HEK293 (cell line): Measurements from ENCODE around the gene EPDR1.

Experiments used
- CTCF ChIA-PET: fragments of 350-600 bp; formaldehyde crosslinking; extraction: SDS; loops from one replicate; lab custom pipeline; 2021; ENCODE audit warnings: antibody characterized with exemption; lab: Yijun Ruan, JAX
- POLR2A ChIA-PET: fragments of 300-600 bp; formaldehyde crosslinking; extraction: SDS; loops from one replicate; lab custom pipeline; 2020; ENCODE audit warnings: antibody characterized with exemption, inconsistent platforms; lab: Yijun Ruan, JAX
- H3K27ac ChIP-seq: fragments of 200-500 bp; sonication (Bioruptor generic); 2 replicates; pipeline ENCODE4 v1.5.1; 2014; ENCODE audit warnings: low read depth, low read length, control low read depth, inconsistent platforms; ENCODE audit errors: extremely low read depth
- H3K36me3 ChIP-seq, 2 experiments: fragments of 200-500 bp in 1 of 2; sonication (Bioruptor generic) in 1 of 2; 1 replicate in 1 of 2; 2 replicates in 1 of 2; pipeline ENCODE4 v1.5.1; 2014 to 2017; ENCODE audit warnings: inconsistent platforms in 2 of 2, low read length in 2 of 2; ENCODE audit not compliant: control insufficient read depth in 2 of 2, insufficient read depth in 1 of 2
- H3K4me1 ChIP-seq: fragments of 200-500 bp; sonication (Bioruptor generic); 2 replicates; pipeline ENCODE4 v1.5.1; 2014; ENCODE audit warnings: mild to moderate bottlenecking, low read length, inconsistent platforms; ENCODE audit not compliant: control insufficient read depth, insufficient read depth
- H3K4me3 ChIP-seq: 2 replicates; pipeline ENCODE4 v1.5.1; 2011; ENCODE audit warnings: low read depth, mild to moderate bottlenecking, control low read depth, low read length, moderate library complexity
- H3K9me3 ChIP-seq: fragments of 200-500 bp; sonication (Bioruptor generic); 2 replicates; pipeline ENCODE4 v1.5.1; 2014; ENCODE audit warnings: low read depth, low read length, inconsistent platforms; ENCODE audit not compliant: control insufficient read depth, insufficient read depth
- BCL11A ChIP-seq: fragments of 450-650 bp; formaldehyde crosslinking; IDR thresholded peaks from 2 replicates; pipeline ENCODE4 v1.5.1; 2016; ENCODE audit warnings: low read depth, missing biosample characterization, missing genetic modification characterization
- HIC1 ChIP-seq: fragments of 450-650 bp; formaldehyde crosslinking; IDR thresholded peaks from 2 replicates; pipeline ENCODE4 v1.5.1; 2016; ENCODE audit warnings: missing biosample characterization, missing genetic modification characterization
- PBX3 ChIP-seq: sonication (generic); formaldehyde crosslinking; IDR thresholded peaks from 2 replicates; pipeline ENCODE4 v1.8.1; 2022; ENCODE audit warnings: mild to moderate bottlenecking, moderate library complexity, missing genetic modification reagents
- PRDM1 ChIP-seq: fragments of 450-650 bp; formaldehyde crosslinking; IDR thresholded peaks from 2 replicates; pipeline ENCODE4; 2016; ENCODE audit warnings: missing biosample characterization, missing genetic modification characterization
- TRIM28 ChIP-seq: IDR thresholded peaks from 2 replicates; pipeline ENCODE4 v1.6.1; 2011; ENCODE audit warnings: low read length, control low read depth, borderline replicate concordance
- ZIC2 ChIP-seq: fragments of 450-650 bp; formaldehyde crosslinking; IDR thresholded peaks from 2 replicates; pipeline ENCODE4 v1.5.1; 2016; ENCODE audit warnings: missing biosample characterization, missing genetic modification characterization
- ZNF132 ChIP-seq: fragments of 450-650 bp; formaldehyde crosslinking; IDR thresholded peaks from 2 replicates; pipeline ENCODE4 v1.5.1; 2017; ENCODE audit warnings: missing biosample characterization, missing genetic modification characterization, borderline replicate concordance
- ZNF19 ChIP-seq: fragments of 450-650 bp; formaldehyde crosslinking; IDR thresholded peaks from 2 replicates; pipeline ENCODE4; 2016; ENCODE audit warnings: missing biosample characterization, missing genetic modification characterization, low read depth
- ZNF211 ChIP-seq: fragments of 450-650 bp; formaldehyde crosslinking; IDR thresholded peaks from 2 replicates; pipeline ENCODE4 v1.5.1; 2016; ENCODE audit warnings: low read depth, missing biosample characterization, missing genetic modification characterization
- ZNF292 ChIP-seq: fragments of 450-650 bp; formaldehyde crosslinking; IDR thresholded peaks from 2 replicates; pipeline ENCODE4 v1.5.1; 2016; ENCODE audit warnings: low read depth, missing biosample characterization, missing genetic modification characterization, borderline replicate concordance
- ZNF362 ChIP-seq: fragments of 450-650 bp; formaldehyde crosslinking; IDR thresholded peaks from 2 replicates; pipeline ENCODE4 v1.5.1; 2016; ENCODE audit warnings: missing biosample characterization, missing genetic modification characterization
- ZNF513 ChIP-seq: fragments of 450-650 bp; IDR thresholded peaks from 2 replicates; pipeline ENCODE4 v1.5.1; 2018; ENCODE audit warnings: missing biosample characterization, missing genetic modification characterization
- ZNF514 ChIP-seq: fragments of 450-650 bp; formaldehyde crosslinking; IDR thresholded peaks from 2 replicates; pipeline ENCODE4 v1.5.1; 2016; ENCODE audit warnings: missing biosample characterization, missing genetic modification characterization
- ZNF623 ChIP-seq: fragments of 450-650 bp; formaldehyde crosslinking; IDR thresholded peaks from 2 replicates; pipeline ENCODE4 v1.5.1; 2016; ENCODE audit warnings: missing biosample characterization, missing genetic modification characterization
- ZNF658 ChIP-seq: fragments of 450-650 bp; formaldehyde crosslinking; IDR thresholded peaks from 2 replicates; pipeline ENCODE4; 2016; ENCODE audit warnings: missing biosample characterization, missing genetic modification characterization
- ZNF660 ChIP-seq: fragments of 450-650 bp; IDR thresholded peaks from 2 replicates; pipeline ENCODE4 v1.5.1; 2018; ENCODE audit warnings: missing biosample characterization, mild to moderate bottlenecking, missing genetic modification characterization
- ZNF670 ChIP-seq: fragments of 450-650 bp; formaldehyde crosslinking; IDR thresholded peaks from 2 replicates; pipeline ENCODE4 v1.5.1; 2016; ENCODE audit warnings: missing biosample characterization, missing genetic modification characterization, low read depth
- ZNF692 ChIP-seq: fragments of 450-650 bp; formaldehyde crosslinking; IDR thresholded peaks from 2 replicates; pipeline ENCODE4 v1.5.1; 2016; ENCODE audit warnings: missing biosample characterization, missing genetic modification characterization
- ZNF792 ChIP-seq: fragments of 450-650 bp; formaldehyde crosslinking; IDR thresholded peaks from 2 replicates; pipeline ENCODE4 v1.5.1; 2016; ENCODE audit warnings: missing biosample characterization, missing genetic modification characterization

Gene EPDR1

GRCh38 chr7:37947138-37947940, 26.9 kb downstream of the EPDR1 start (continued):
- TF ChIP-seq ZNF670 (tag by site-specific recombination) (no peak), ZNF132 (tag by site-specific recombination) (no peak)
- TF ChIP-seq, all 188 proteins: peak for 0

- Histone ChIP-seq H3K4me1 (no peaks in the 10 kb centered on the region), H3K36me3 (no peaks in the 10 kb centered on the region), H3K27ac (no peak overlapping the region), H3K9me3 (no peaks in the 10 kb centered on the region), H3K4me3 (no peak overlapping the region)
- CTCF ChIA-PET = no interaction called here
- no peak for TF ChIP-seq TRIM28
- TF ChIP-seq ZNF19 = no peak
- TF ChIP-seq ZNF362 (tag by site-specific recombination) = no peak
- TF ChIP-seq BCL11A (tag by site-specific recombination) = no peak
- no peak for TF ChIP-seq ZNF514 (tag by site-specific recombination)
- no peak for TF ChIP-seq ZNF658 (tag by site-specific recombination)
- TF ChIP-seq ZNF623 = no peak
- no peak for TF ChIP-seq PRDM1 (tag by site-specific recombination)
- TF ChIP-seq ZNF292 (tag by site-specific recombination) = no peak
- no peak for TF ChIP-seq ZNF792
- no peak for TF ChIP-seq ZNF513 (tag by site-specific recombination)
- TF ChIP-seq ZNF211 (tag by site-specific recombination) = no peak
- no peak for TF ChIP-seq PBX3 (CRISPR knock-in tag)
- no peak for TF ChIP-seq ZNF692
- no peak for TF ChIP-seq ZIC2 (tag by site-specific recombination)
- TF ChIP-seq ZNF660 = no peak
- TF ChIP-seq HIC1 (tag by site-specific recombination) = no peak
- POLR2A ChIA-PET = interaction anchor here (0.5 to 0.7 kb wide), 2 partner anchors 9 to 194 kb away, joined by 4 read pairs; no protein-coding TSS in a partner anchor
Measured at GRCh38 chr7:37947941-37948210, 27.4 kb downstream of the EPDR1 start.
